ENCODE data around the gene AGPAT4.

The AGPAT4 gene

DNA sequence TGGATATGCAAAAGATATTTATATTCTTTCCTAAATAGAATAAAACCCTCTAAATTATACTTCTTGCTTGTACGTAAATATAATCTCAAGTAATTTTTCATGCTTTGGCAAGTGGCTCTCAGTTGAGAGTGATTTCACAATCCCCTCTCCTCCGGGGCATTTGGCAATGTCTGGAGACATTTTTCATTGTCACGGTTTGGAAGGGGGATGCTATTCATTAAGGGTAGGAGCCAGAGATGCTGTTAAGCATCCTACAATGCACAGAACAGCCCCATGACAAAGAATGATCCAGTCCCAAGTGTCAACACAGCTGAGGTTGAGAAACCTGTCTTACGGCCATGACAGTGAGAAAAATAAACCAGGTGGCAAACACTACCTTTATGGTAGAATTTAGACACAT lies 75.7 kb downstream of the AGPAT4 start:
- Histone ChIP-seq H3K9me3 (ENCODE audit: insufficient read depth, low read depth, low read length) (no peaks in the 10 kb centered on the region), H3K9me2 (replicated peaks; ENCODE audit: low read depth, low read length) (no peaks in the 10 kb centered on the region), H4K20me1 (ENCODE audit: insufficient read depth, low read length, poor library complexity, severe bottlenecking) (no peaks in the 10 kb centered on the region), H3F3A (ENCODE audit: low read depth) (no peaks in the 10 kb centered on the region), H3K4me1 (ENCODE audit: insufficient read depth, low read length, poor library complexity, severe bottlenecking) (no peaks in the 10 kb centered on the region), H3K36me3 (ENCODE audit: insufficient read depth, low read length) (no peaks in the 10 kb centered on the region), H3K4me2 (ENCODE audit: low read depth, low read length, poor library complexity, severe bottlenecking) (no peak overlapping the region), H3K4me3 (ENCODE audit: low read length, poor library complexity, severe bottlenecking) (no peak overlapping the region), H3K9ac (ENCODE audit: low read depth, low read length, poor library complexity, severe bottlenecking) (no peak overlapping the region), H3K27me3 (ENCODE audit: insufficient read depth, low read length, poor library complexity, severe bottlenecking) (no peaks in the 10 kb centered on the region), H3K79me2 (ENCODE audit: insufficient read depth, low read length) (no peaks in the 10 kb centered on the region), H2AFZ (ENCODE audit: low read length) (no peak overlapping the region)
- TF ChIP-seq, protein P1, sequence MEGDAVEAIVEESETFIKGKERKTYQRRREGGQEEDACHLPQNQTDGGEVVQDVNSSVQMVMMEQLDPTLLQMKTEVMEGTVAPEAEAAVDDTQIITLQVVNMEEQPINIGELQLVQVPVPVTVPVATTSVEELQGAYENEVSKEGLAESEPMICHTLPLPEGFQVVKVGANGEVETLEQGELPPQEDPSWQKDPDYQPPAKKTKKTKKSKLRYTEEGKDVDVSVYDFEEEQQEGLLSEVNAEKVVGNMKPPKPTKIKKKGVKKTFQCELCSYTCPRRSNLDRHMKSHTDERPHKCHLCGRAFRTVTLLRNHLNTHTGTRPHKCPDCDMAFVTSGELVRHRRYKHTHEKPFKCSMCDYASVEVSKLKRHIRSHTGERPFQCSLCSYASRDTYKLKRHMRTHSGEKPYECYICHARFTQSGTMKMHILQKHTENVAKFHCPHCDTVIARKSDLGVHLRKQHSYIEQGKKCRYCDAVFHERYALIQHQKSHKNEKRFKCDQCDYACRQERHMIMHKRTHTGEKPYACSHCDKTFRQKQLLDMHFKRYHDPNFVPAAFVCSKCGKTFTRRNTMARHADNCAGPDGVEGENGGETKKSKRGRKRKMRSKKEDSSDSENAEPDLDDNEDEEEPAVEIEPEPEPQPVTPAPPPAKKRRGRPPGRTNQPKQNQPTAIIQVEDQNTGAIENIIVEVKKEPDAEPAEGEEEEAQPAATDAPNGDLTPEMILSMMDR (conservative IDR thresholded peaks at IDR 0.05; ENCODE audit: low read length), result no peak
- no peak for TF ChIP-seq EZH2phosphoT487 (IDR thresholded peaks at IDR 0.05; ENCODE audit: borderline replicate concordance)

DNA sequence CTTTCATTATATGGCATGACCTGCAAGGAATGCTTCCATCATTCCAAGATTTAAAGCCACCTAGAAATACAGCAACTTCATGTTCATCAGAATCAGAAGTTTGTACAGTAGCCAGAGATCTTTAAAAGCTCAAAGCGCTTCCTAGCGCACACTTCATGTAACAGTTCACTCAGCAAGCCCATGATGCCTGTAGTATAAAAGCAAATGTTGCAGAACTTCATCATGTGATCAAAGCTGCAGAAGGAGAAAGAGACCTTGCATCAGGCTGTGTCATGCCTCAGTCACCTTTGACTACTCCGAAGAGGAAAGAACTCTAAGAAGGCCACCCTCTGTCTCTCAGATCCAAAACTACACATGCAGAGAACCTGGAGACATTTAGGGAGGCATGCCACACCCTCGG lies 78.5 kb downstream of the AGPAT4 start:
- Histone ChIP-seq H3F3A (ENCODE audit: low read depth) (no peaks in the 10 kb centered on the region), H3K9me3 (ENCODE audit: insufficient read depth, low read depth, low read length) (0 out of 2 replicates have a peak, but pooled peaks cover 8% of the 10 kb centered on the region), H3K9me2 (replicated peaks; ENCODE audit: low read depth, low read length) (no peaks in the 10 kb centered on the region), H2AFZ (ENCODE audit: low read length) (no peak overlapping the region), H3K9ac (ENCODE audit: low read depth, low read length, poor library complexity, severe bottlenecking) (no peak overlapping the region), H3K4me1 (ENCODE audit: insufficient read depth, low read length, poor library complexity, severe bottlenecking) (no peaks in the 10 kb centered on the region), H3K27me3 (ENCODE audit: insufficient read depth, low read length, poor library complexity, severe bottlenecking) (no peaks in the 10 kb centered on the region), H4K20me1 (ENCODE audit: insufficient read depth, low read length, poor library complexity, severe bottlenecking) (no peaks in the 10 kb centered on the region), H3K4me3 (ENCODE audit: low read length, poor library complexity, severe bottlenecking) (no peak overlapping the region), H3K4me2 (ENCODE audit: low read depth, low read length, poor library complexity, severe bottlenecking) (no peak overlapping the region), H3K36me3 (ENCODE audit: insufficient read depth, low read length) (no peaks in the 10 kb centered on the region), H3K79me2 (ENCODE audit: insufficient read depth, low read length) (no peaks in the 10 kb centered on the region)
- no peak for TF ChIP-seq EZH2phosphoT487 (IDR thresholded peaks at IDR 0.05; ENCODE audit: borderline replicate concordance)
- TF ChIP-seq, protein P1 (conservative IDR thresholded peaks at IDR 0.05; ENCODE audit: low read length), result no peak

DNA sequence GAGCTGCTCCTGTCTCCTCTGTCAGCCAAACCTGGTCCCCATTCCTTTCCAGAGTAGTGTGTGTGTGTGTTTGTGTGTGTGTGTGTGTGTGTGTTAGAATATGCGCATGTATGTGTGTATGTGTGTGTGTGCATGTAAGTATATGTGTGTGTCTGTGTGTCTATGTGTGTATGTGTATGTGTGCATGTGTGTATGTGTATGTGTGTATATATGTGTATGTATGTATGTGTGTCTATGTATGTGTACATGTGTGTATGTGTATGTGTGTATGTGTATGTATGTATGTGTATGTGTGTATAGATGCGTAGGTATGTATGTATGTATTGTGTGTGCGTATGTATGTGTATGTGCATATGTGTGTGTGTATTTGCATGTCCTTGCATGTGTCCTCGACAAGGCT lies 79.5 kb downstream of the AGPAT4 start:
- Histone ChIP-seq H4K20me1 (ENCODE audit: insufficient read depth, low read length, poor library complexity, severe bottlenecking) (no peaks in the 10 kb centered on the region), H2AFZ (ENCODE audit: low read length) (no peak overlapping the region), H3K9ac (ENCODE audit: low read depth, low read length, poor library complexity, severe bottlenecking) (no peak overlapping the region), H3K4me3 (ENCODE audit: low read length, poor library complexity, severe bottlenecking) (no peak overlapping the region), H3K9me2 (replicated peaks; ENCODE audit: low read depth, low read length) (no peaks in the 10 kb centered on the region), H3F3A (ENCODE audit: low read depth) (no peaks in the 10 kb centered on the region), H3K36me3 (ENCODE audit: insufficient read depth, low read length) (no peaks in the 10 kb centered on the region), H3K9me3 (ENCODE audit: insufficient read depth, low read depth, low read length) (0 out of 2 replicates have a peak, but pooled peaks cover 8% of the 10 kb centered on the region), H3K27me3 (ENCODE audit: insufficient read depth, low read length, poor library complexity, severe bottlenecking) (no peaks in the 10 kb centered on the region), H3K4me1 (ENCODE audit: insufficient read depth, low read length, poor library complexity, severe bottlenecking) (no peaks in the 10 kb centered on the region), H3K4me2 (ENCODE audit: low read depth, low read length, poor library complexity, severe bottlenecking) (no peak overlapping the region), H3K79me2 (ENCODE audit: insufficient read depth, low read length) (no peaks in the 10 kb centered on the region)
- TF ChIP-seq, protein P1 (conservative IDR thresholded peaks at IDR 0.05; ENCODE audit: low read length), result no peak
- no peak for TF ChIP-seq EZH2phosphoT487 (IDR thresholded peaks at IDR 0.05; ENCODE audit: borderline replicate concordance)
